ENCODE data around the gene ARV1.

DNA sequence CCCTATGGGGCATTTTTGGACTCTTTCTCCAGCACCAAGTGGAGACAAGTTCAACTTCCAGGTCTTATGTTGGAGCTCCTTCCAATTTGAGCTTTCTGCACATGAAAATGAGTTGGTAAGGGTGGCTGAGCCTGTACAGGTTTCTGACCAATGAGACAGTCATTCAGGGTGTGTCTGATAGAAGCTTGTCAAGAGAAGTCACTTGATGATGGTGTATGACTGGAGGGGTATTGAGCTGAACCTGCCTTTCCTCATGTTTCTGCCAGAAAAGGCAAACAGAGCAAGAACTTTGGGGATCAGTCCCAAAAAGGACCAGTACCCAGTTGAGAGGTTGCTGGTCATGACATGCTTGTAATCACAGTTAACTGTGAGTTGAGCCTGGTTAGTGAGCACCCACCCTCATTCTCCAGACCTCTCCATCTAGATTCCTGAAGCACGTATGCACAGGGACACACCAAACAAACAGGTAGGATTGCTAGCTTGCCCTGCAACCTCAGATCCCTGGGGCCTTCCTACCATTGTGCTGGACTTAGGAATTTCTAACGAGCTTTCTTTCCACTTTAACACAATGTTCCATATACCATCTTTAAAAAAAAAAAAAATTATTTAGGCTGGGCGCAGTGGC lies 34.6 kb downstream of the ARV1 start:
- TF ChIP-seq EP300 (IDR thresholded peaks at IDR 0.05) (no peak), POLR2A (IDR thresholded peaks at IDR 0.05) (no peak), CTCF (IDR thresholded peaks at IDR 0.05) (no peak), POLR2AphosphoS5 (IDR thresholded peaks at IDR 0.05) (no peak)
